IPS-NIHi7 (cell line): ENCODE results near the gene FCGR2B.
A peak's percentile ranks its signal among the peaks of the same experiment; 100 is the strongest.
"Not testable (repeated sequence)": the region's sequence is repeated elsewhere in the genome, so short reads cannot be mapped to it uniquely, and the experiment has no call there.

Source experiments
- DNase-seq: peaks from one replicate; pipeline ENCODE4 v3.0.0; 2012; ENCODE audit warnings: mixed read lengths; ENCODE audit errors: extremely low spot score

FCGR2B gene

GRCh38 chr1:161705537-161705936, 42.6 kb downstream of the FCGR2B start:
- no peak for DNase-seq

- no peak for DNase-seq
Measured at GRCh38 chr1:161706113-161706481, 43.2 kb downstream of the FCGR2B start.

- DNase-seq = no peak
Measured at GRCh38 chr1:161706482-161707347, 43.8 kb downstream of the FCGR2B start, which contains the start of gene FCRLA. TSS of gene FCRLA (plus strand) at chr1:161707229. CDS start at chr1:161707265, 36 bp downstream.

- DNase-seq = no peak
Measured at GRCh38 chr1:161707503-161707902, 44.6 kb downstream of the FCGR2B start.

- no peak for DNase-seq
Measured at GRCh38 chr1:161709373-161709772, 46.4 kb downstream of the FCGR2B start.

- DNase-seq = no peak
Measured at GRCh38 chr1:161710560-161710959, 47.6 kb downstream of the FCGR2B start.

GRCh38 chr1:161718559-161719324, 55.8 kb downstream of the FCGR2B start:
- DNase-seq = no peak

GRCh38 chr1:161719325-161719611, 56.3 kb downstream of the FCGR2B start:
- DNase-seq = no peak

- DNase-seq = no peak
Measured at GRCh38 chr1:161720422-161720821, 57.5 kb downstream of the FCGR2B start.

- no peak for DNase-seq
Measured at GRCh38 chr1:161720956-161721737, 58.2 kb downstream of the FCGR2B start, which contains the start of gene FCRLB. TSS of gene FCRLB (plus strand) at chr1:161721544. CDS start at chr1:161722673, 1,129 bp downstream.

GRCh38 chr1:161721738-161722343, 58.9 kb downstream of the FCGR2B start:
- no peak for DNase-seq

GRCh38 chr1:161722406-161722805, 59.5 kb downstream of the FCGR2B start:
- no peak for DNase-seq

- no peak for DNase-seq
Measured at GRCh38 chr1:161723459-161724141, 60.7 kb downstream of the FCGR2B start.

- not testable (repeated sequence) for DNase-seq
Measured at GRCh38 chr1:161725258-161725907, 62.4 kb downstream of the FCGR2B start.

- peak; percentile 42 for DNase-seq
Measured at GRCh38 chr1:161725908-161726472, 63.0 kb downstream of the FCGR2B start.

- peak; percentile 84 for DNase-seq
Measured at GRCh38 chr1:161726473-161727255, 63.7 kb downstream of the FCGR2B start.

- DNase-seq = peak; percentile 34
Measured at GRCh38 chr1:161727256-161727924, 64.4 kb downstream of the FCGR2B start.
